Stomach smooth muscle (tissue), 2 donors: ENCODE data around the gene ANKRD29.
"Not testable (repeated sequence)": the region's sequence is repeated elsewhere in the genome, so short reads cannot be mapped to it uniquely, and the experiment has no call there.

Experiments
- H3K27ac ChIP-seq: one replicate; pipeline ENCODE4 v1.7.0; 2013; ENCODE audit warnings: mild to moderate bottlenecking, low read length, inconsistent platforms
- H3K27me3 ChIP-seq, 2 donors: one replicate each; pipeline ENCODE4 v1.7.0; 2013; ENCODE audit warnings: low read length in 2 of 2; ENCODE audit not compliant: insufficient read depth in 2 of 2, control insufficient read depth in 1 of 2
- H3K36me3 ChIP-seq, 2 donors: one replicate each; pipeline ENCODE4 v1.7.0; 2013; ENCODE audit warnings: low read length in 2 of 2; ENCODE audit not compliant: control insufficient read depth in 2 of 2, insufficient read depth in 2 of 2
- H3K4me1 ChIP-seq: one replicate; pipeline ENCODE4 v1.7.0; 2013; ENCODE audit warnings: low read length; ENCODE audit not compliant: control insufficient read depth, insufficient read depth
- H3K4me3 ChIP-seq, 2 donors: one replicate each; pipeline ENCODE4 v1.7.0; 2013; ENCODE audit warnings: low read length in 2 of 2
- H3K9ac ChIP-seq, 2 donors: one replicate each; pipeline ENCODE4 v1.7.0; 2013; ENCODE audit warnings: low read length in 2 of 2, mild to moderate bottlenecking in 1 of 2
- H3K9me3 ChIP-seq, 2 donors: one replicate each; pipeline ENCODE4 v1.7.0; 2013; ENCODE audit warnings: low read length in 2 of 2; ENCODE audit not compliant: control insufficient read depth in 2 of 2
- donor health status: healthy.
- donor health status: Pancreatic carcinoma.

ANKRD29 gene

GRCh38 chr18:23614413-23614812 is 48.3 kb downstream of the ANKRD29 start:
- Histone ChIP-seq H3K27ac (no peak overlapping the region), H3K4me1 (peaks cover 8% of the 10 kb centered on the region), H3K9ac (no peak overlapping the region), H3K27me3 (no peaks in the 10 kb centered on the region), H3K9me3 (no peaks in the 10 kb centered on the region), H3K36me3 (peaks cover 0 to 5% of the 10 kb centered on the region in 2 donors), H3K4me3 (no peak overlapping the region)

- H3K27ac ChIP-seq, H3K27me3 ChIP-seq, H3K36me3 ChIP-seq, H3K4me3 ChIP-seq, H3K4me1 ChIP-seq, H3K9ac ChIP-seq, H3K9me3 ChIP-seq: not testable (repeated sequence)
Observed at GRCh38 chr18:23613091-23613475, 49.6 kb downstream of the ANKRD29 start.

GRCh38 chr18:23612434-23613090 is 50.1 kb downstream of the ANKRD29 start:
- Histone ChIP-seq H3K4me3 (no peak overlapping the region), H3K9ac (no peak overlapping the region), H3K27ac (no peak overlapping the region), H3K4me1 (no peaks in the 10 kb centered on the region), H3K27me3 (no peaks in the 10 kb centered on the region), H3K36me3 (peaks cover 0 to 5% of the 10 kb centered on the region in 2 donors), H3K9me3 (no peaks in the 10 kb centered on the region)

- H3K36me3 ChIP-seq = peaks cover 0 to 5% of the 10 kb centered on the region in 2 donors
- H3K27me3 ChIP-seq = no peaks in the 10 kb centered on the region
- H3K4me3 ChIP-seq = no peak overlapping the region
- H3K4me1 ChIP-seq = no peaks in the 10 kb centered on the region
- no peak overlapping the region for H3K9ac ChIP-seq
- no peaks in the 10 kb centered on the region for H3K9me3 ChIP-seq
- no peak overlapping the region for H3K27ac ChIP-seq
Observed at GRCh38 chr18:23609390-23610023, 53.2 kb downstream of the ANKRD29 start.

- H3K4me1 ChIP-seq = no peaks in the 10 kb centered on the region
- no peak overlapping the region for H3K9ac ChIP-seq
- peaks cover 0 to 5% of the 10 kb centered on the region in 2 donors for H3K36me3 ChIP-seq
- no peaks in the 10 kb centered on the region for H3K9me3 ChIP-seq
- no peaks in the 10 kb centered on the region for H3K27me3 ChIP-seq
- no peak overlapping the region for H3K27ac ChIP-seq
- no peak overlapping the region for H3K4me3 ChIP-seq
Observed at GRCh38 chr18:23608211-23608610, 54.5 kb downstream of the ANKRD29 start.

GRCh38 chr18:23605941-23606340 is 56.8 kb downstream of the ANKRD29 start:
- Histone ChIP-seq H3K27ac (no peak overlapping the region), H3K4me1 (no peaks in the 10 kb centered on the region), H3K9me3 (no peaks in the 10 kb centered on the region), H3K4me3 (no peak overlapping the region), H3K9ac (no peak overlapping the region), H3K36me3 (no peaks in the 10 kb centered on the region), H3K27me3 (no peaks in the 10 kb centered on the region)

GRCh38 chr18:23599809-23600208 is 62.9 kb downstream of the ANKRD29 start:
- no peak overlapping the region for H3K9ac ChIP-seq
- no peak overlapping the region for H3K27ac ChIP-seq

GRCh38 chr18:23596183-23596582 is 66.5 kb downstream of the ANKRD29 start:
- no peaks in the 10 kb centered on the region for H3K9me3 ChIP-seq
- no peak overlapping the region for H3K9ac ChIP-seq
- no peaks in the 10 kb centered on the region for H3K27me3 ChIP-seq
- H3K4me3 ChIP-seq = no peak overlapping the region
- H3K36me3 ChIP-seq = no peaks in the 10 kb centered on the region
- H3K4me1 ChIP-seq = no peaks in the 10 kb centered on the region
- no peak overlapping the region for H3K27ac ChIP-seq

More at GRCh38 chr18:23599809-23600208, 62.9 kb downstream of the ANKRD29 start:
- H3K36me3 ChIP-seq = no peaks in the 10 kb centered on the region
- no peak overlapping the region for H3K4me3 ChIP-seq
- no peaks in the 10 kb centered on the region for H3K4me1 ChIP-seq
- no peaks in the 10 kb centered on the region for H3K9me3 ChIP-seq
- H3K27me3 ChIP-seq = no peaks in the 10 kb centered on the region

- no peaks in the 10 kb centered on the region for H3K27me3 ChIP-seq
- no peak overlapping the region for H3K27ac ChIP-seq
- no peaks in the 10 kb centered on the region for H3K36me3 ChIP-seq
- no peaks in the 10 kb centered on the region for H3K9me3 ChIP-seq
- H3K9ac ChIP-seq = no peak overlapping the region
- no peaks in the 10 kb centered on the region for H3K4me1 ChIP-seq
- no peak overlapping the region for H3K4me3 ChIP-seq
Observed at GRCh38 chr18:23595591-23595990, 67.1 kb downstream of the ANKRD29 start.

- no peak overlapping the region for H3K27ac ChIP-seq
- H3K9me3 ChIP-seq = no peaks in the 10 kb centered on the region
- no peak overlapping the region for H3K4me3 ChIP-seq
- no peaks in the 10 kb centered on the region for H3K4me1 ChIP-seq
- no peaks in the 10 kb centered on the region for H3K36me3 ChIP-seq
- no peak overlapping the region for H3K9ac ChIP-seq
- H3K27me3 ChIP-seq = no peaks in the 10 kb centered on the region
Observed at GRCh38 chr18:23593720-23594119, 69.0 kb downstream of the ANKRD29 start.

- Histone ChIP-seq H3K9me3 (no peaks in the 10 kb centered on the region), H3K27ac (no peak overlapping the region), H3K27me3 (no peaks in the 10 kb centered on the region), H3K4me1 (no peaks in the 10 kb centered on the region), H3K9ac (no peak overlapping the region), H3K36me3 (no peaks in the 10 kb centered on the region), H3K4me3 (no peak overlapping the region)
Observed at GRCh38 chr18:23592911-23593310, 69.8 kb downstream of the ANKRD29 start.
